ENCODE data around the gene NLRP13. TPM values are rescaled to one million over a fixed set of nuclear protein-coding genes. Genes with fewer than 3 reads are reported as not detected.
"Not testable (repeated sequence)": the region's sequence is repeated elsewhere in the genome, so short reads cannot be mapped to it uniquely, and the experiment has no call there.

The NLRP13 gene, protein sequence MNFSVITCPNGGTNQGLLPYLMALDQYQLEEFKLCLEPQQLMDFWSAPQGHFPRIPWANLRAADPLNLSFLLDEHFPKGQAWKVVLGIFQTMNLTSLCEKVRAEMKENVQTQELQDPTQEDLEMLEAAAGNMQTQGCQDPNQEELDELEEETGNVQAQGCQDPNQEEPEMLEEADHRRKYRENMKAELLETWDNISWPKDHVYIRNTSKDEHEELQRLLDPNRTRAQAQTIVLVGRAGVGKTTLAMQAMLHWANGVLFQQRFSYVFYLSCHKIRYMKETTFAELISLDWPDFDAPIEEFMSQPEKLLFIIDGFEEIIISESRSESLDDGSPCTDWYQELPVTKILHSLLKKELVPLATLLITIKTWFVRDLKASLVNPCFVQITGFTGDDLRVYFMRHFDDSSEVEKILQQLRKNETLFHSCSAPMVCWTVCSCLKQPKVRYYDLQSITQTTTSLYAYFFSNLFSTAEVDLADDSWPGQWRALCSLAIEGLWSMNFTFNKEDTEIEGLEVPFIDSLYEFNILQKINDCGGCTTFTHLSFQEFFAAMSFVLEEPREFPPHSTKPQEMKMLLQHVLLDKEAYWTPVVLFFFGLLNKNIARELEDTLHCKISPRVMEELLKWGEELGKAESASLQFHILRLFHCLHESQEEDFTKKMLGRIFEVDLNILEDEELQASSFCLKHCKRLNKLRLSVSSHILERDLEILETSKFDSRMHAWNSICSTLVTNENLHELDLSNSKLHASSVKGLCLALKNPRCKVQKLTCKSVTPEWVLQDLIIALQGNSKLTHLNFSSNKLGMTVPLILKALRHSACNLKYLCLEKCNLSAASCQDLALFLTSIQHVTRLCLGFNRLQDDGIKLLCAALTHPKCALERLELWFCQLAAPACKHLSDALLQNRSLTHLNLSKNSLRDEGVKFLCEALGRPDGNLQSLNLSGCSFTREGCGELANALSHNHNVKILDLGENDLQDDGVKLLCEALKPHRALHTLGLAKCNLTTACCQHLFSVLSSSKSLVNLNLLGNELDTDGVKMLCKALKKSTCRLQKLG
- under 0.01 TPM for total RNA-seq

DNA sequence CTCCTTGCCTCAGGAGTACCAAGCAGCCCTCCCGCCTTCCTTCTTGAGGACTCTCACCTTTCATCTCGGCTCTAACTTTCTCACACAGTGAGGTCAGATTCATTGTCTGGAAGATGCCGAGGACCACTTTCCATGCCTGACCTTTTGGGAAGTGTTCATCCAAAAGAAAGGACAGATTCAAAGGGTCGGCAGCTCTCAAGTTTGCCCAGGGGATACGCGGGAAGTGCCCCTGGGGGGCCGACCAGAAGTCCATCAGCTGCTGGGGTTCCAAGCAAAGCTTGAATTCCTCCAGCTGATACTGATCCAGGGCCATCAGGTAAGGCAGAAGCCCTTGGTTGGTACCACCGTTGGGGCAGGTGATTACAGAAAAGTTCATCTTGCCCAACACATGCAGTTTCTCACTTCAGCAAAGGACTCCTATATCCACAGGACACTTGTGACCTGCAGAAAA, at the start of gene NLRP13:
Gene NLRP13, minus strand, starts transcription at position 401 of the 451 bp plus-strand sequence. Its CDS starts 25 bp downstream, at position 376.
- Histone ChIP-seq H3K4me3 (ENCODE audit: low read length) (no peak within 1 kb of the TSS), H3K27me3 (ENCODE audit: insufficient read depth, low read length) (no peaks in the 10 kb centered on the region), H3K4me1 (ENCODE audit: insufficient read depth, low read length) (no peaks in the 10 kb centered on the region), H3K9me3 (ENCODE audit: low read depth, low read length) (no peaks in the 10 kb centered on the region)

- H3K4me3 ChIP-seq (ENCODE audit: low read length), result no peak overlapping the region
Measured at GRCh38 chr19:55980415-55980814, 48.3 kb upstream of the NLRP13 start.

GRCh38 chr19:55973982-55974381, 41.8 kb upstream of the NLRP13 start:
- H3K4me3 ChIP-seq (ENCODE audit: low read length), result no peak overlapping the region
- no peaks in the 10 kb centered on the region for H3K4me1 ChIP-seq (ENCODE audit: insufficient read depth, low read length)
- H3K27me3 ChIP-seq (ENCODE audit: insufficient read depth, low read length), result no peaks in the 10 kb centered on the region
- no peaks in the 10 kb centered on the region for H3K9me3 ChIP-seq (ENCODE audit: low read depth, low read length)

More at GRCh38 chr19:55980415-55980814, 48.3 kb upstream of the NLRP13 start:
- Histone ChIP-seq H3K4me1 (ENCODE audit: insufficient read depth, low read length) (no peaks in the 10 kb centered on the region), H3K9me3 (ENCODE audit: low read depth, low read length) (no peaks in the 10 kb centered on the region), H3K27me3 (ENCODE audit: insufficient read depth, low read length) (no peaks in the 10 kb centered on the region)

DNA sequence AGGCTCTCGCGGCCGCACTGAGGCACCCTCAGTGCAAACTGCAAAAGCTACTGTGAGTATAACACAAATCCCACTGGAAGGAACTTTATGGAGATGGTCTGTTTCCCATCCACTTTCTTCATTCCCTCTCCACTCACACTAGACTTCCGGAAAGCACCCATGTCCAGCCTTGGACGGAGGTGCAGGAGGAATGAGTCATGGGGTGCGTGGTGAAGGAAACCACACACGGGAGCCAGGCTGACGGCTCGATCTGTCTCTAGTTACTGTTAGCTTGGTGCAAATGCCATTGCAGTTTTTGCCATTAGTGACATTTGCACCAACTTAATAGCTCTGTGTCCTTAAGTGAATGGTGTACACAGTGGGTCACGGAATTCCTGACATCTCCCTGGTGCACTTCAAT, 30.1 kb upstream of the NLRP13 start:
- Histone ChIP-seq H3K9me3 (ENCODE audit: low read depth, low read length) (no peaks in the 10 kb centered on the region), H3K4me1 (ENCODE audit: insufficient read depth, low read length) (no peaks in the 10 kb centered on the region), H3K27me3 (ENCODE audit: insufficient read depth, low read length) (no peaks in the 10 kb centered on the region), H3K4me3 (ENCODE audit: low read length) (no peak overlapping the region)

DNA sequence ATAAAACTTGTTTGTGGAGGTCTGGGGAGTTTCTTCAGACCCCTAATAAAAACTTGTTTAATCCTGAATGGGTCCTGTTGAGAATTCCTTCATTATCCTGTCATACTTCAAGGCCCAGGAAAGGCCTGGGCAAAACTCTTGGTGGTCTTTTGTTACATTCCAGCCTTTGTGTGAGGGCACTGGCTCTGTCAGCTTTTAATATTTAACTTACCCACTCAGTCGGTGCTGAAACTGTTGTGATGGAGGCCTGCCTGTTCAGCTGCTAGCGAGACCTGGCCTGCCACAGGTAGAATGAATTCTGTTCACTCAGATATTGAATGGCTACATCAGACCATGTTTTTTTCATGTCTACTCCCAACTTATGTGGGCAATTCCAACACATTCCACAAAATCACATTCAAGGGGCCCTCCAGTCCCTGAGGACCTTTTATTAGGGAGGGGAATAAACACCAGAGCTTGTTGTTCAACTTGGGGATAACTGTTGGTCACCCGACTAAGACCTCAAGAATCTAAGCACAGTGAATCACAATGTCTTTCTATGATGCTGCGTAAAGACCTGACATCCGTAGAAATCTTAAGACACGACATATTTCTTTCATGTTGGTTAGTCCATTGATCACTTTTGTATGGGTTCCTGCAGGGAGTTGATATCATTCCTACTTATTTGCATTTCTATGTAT, 28.0 kb upstream of the NLRP13 start:
- H3K27me3 ChIP-seq (ENCODE audit: insufficient read depth, low read length), result no peaks in the 10 kb centered on the region
- H3K9me3 ChIP-seq (ENCODE audit: low read depth, low read length), result no peaks in the 10 kb centered on the region
- H3K4me3 ChIP-seq (ENCODE audit: low read length), result no peak overlapping the region
- H3K4me1 ChIP-seq (ENCODE audit: insufficient read depth, low read length), result no peaks in the 10 kb centered on the region

- no peaks in the 10 kb centered on the region for H3K9me3 ChIP-seq (ENCODE audit: low read depth, low read length)
- H3K27me3 ChIP-seq (ENCODE audit: insufficient read depth, low read length), result no peaks in the 10 kb centered on the region
- H3K4me3 ChIP-seq (ENCODE audit: low read length), result no peak overlapping the region
- H3K4me1 ChIP-seq (ENCODE audit: insufficient read depth, low read length), result no peaks in the 10 kb centered on the region
Measured at GRCh38 chr19:55958356-55958755, 26.2 kb upstream of the NLRP13 start.

- Histone ChIP-seq H3K4me1 (ENCODE audit: insufficient read depth, low read length) (no peaks in the 10 kb centered on the region), H3K27me3 (ENCODE audit: insufficient read depth, low read length) (no peaks in the 10 kb centered on the region), H3K9me3 (ENCODE audit: low read depth, low read length) (no peaks in the 10 kb centered on the region), H3K4me3 (ENCODE audit: low read length) (no peak overlapping the region)
Measured at GRCh38 chr19:55956431-55956830, 24.3 kb upstream of the NLRP13 start.

DNA sequence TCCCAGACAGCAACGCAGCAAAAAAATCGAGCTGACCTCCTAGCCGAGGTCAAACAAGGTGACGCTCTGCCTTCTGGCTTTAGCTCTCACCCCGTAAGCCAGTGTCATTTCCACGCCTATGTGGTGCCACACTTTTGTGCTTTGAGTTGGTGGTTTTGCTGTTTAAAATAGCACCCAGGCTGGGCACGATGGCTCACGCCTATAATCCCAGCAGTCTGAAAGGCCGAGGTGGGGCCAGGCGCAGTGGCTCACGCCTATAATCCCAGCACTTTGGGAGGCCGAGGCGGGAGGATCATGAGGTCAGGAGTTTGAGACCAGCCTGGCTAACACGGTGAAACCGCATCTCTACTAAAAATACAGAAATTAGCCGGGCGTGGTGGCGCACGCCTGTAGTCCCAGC, 18.4 kb upstream of the NLRP13 start:
- not testable (repeated sequence) for H3K27me3 ChIP-seq (ENCODE audit: insufficient read depth, low read length); H3K4me3 ChIP-seq (ENCODE audit: low read length); H3K9me3 ChIP-seq (ENCODE audit: low read depth, low read length); H3K4me1 ChIP-seq (ENCODE audit: insufficient read depth, low read length)

GRCh38 chr19:55947532-55947931, 15.4 kb upstream of the NLRP13 start, which contains the start of gene NLRP8:
TSS of gene NLRP8 (plus strand) at chr19:55947832.
- Histone ChIP-seq H3K9me3 (ENCODE audit: low read depth, low read length) (no peaks in the 10 kb centered on the region), H3K4me1 (ENCODE audit: insufficient read depth, low read length) (no peaks in the 10 kb centered on the region), H3K4me3 (ENCODE audit: low read length) (no peak within 1 kb of the TSS), H3K27me3 (ENCODE audit: insufficient read depth, low read length) (no peaks in the 10 kb centered on the region)

GRCh38 chr19:55940306-55940705, 8.2 kb upstream of the NLRP13 start:
- Histone ChIP-seq H3K9me3 (ENCODE audit: low read depth, low read length) (no peaks in the 10 kb centered on the region), H3K27me3 (ENCODE audit: insufficient read depth, low read length) (no peaks in the 10 kb centered on the region), H3K4me3 (ENCODE audit: low read length) (no peak overlapping the region), H3K4me1 (ENCODE audit: insufficient read depth, low read length) (no peaks in the 10 kb centered on the region)

DNA sequence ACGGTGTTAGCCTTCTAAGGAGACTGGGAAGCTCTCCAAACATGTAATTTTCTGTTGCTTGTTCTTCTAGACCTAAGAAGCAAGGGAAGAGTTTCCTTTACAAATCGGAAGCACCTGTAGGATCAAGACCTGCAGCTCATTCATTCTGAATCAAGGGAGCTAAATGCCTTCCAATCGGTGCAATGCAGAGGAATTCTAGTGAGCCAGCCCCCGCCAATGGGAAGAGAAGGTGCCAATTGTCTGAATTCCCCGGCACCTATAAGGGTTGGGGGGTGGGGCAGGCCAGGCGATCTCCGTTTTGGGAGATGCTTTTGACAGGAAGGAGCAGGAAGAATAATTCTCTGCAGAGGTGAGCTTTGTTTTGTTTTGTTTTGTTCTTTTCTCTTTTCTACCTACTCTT, 7.1 kb upstream of the NLRP13 start:
- Histone ChIP-seq H3K27me3 (ENCODE audit: insufficient read depth, low read length) (no peaks in the 10 kb centered on the region), H3K4me1 (ENCODE audit: insufficient read depth, low read length) (no peaks in the 10 kb centered on the region), H3K4me3 (ENCODE audit: low read length) (no peak overlapping the region), H3K9me3 (ENCODE audit: low read depth, low read length) (no peaks in the 10 kb centered on the region)

DNA sequence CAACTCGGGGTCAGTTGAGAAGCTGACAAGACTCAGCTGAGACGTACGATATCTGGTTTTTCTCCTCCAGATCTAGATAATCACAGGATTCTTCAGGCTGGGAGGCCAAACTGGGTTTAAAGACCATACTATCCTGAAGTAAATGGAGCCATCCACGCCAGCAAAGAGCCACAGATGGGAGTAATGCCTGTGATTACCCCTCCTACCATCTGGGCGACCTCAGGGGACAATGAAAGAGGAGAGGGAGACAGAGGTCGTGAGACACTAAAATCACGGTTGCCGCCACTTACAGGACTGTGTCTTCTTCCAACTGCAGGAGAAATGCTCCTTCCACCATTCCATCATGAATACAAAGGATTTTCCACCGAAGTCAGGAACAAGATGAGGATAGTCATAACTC, 3.1 kb upstream of the NLRP13 start:
- H3K4me3 ChIP-seq (ENCODE audit: low read length), result no peak overlapping the region
- no peaks in the 10 kb centered on the region for H3K9me3 ChIP-seq (ENCODE audit: low read depth, low read length)
- no peaks in the 10 kb centered on the region for H3K4me1 ChIP-seq (ENCODE audit: insufficient read depth, low read length)
- no peaks in the 10 kb centered on the region for H3K27me3 ChIP-seq (ENCODE audit: insufficient read depth, low read length)

GRCh38 chr19:55930996-55931515, 1.1 kb downstream of the NLRP13 start:
- no peaks in the 10 kb centered on the region for H3K9me3 ChIP-seq (ENCODE audit: low read depth, low read length)
- H3K4me1 ChIP-seq (ENCODE audit: insufficient read depth, low read length), result no peaks in the 10 kb centered on the region
- H3K4me3 ChIP-seq (ENCODE audit: low read length), result no peak overlapping the region
- no peaks in the 10 kb centered on the region for H3K27me3 ChIP-seq (ENCODE audit: insufficient read depth, low read length)

DNA sequence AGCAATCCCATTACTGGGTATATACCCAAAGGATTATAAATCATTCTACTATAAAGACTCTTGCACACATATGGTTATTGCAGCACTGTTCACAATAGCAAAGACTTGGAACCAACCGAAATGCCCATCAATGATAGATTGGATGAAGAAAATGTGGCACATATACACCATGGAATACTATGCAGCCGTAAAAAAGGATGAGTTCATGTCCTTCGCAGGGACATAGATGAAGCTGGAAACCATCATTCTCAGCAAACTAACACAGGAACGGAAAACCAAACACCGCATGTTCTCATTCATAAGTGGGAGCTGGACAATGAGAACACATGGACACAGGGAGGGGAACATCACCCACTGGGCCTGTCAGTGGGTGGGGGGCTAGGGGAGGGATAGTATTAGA, 2.9 kb downstream of the NLRP13 start:
- not testable (repeated sequence) for H3K4me3 ChIP-seq (ENCODE audit: low read length); H3K4me1 ChIP-seq (ENCODE audit: insufficient read depth, low read length); H3K9me3 ChIP-seq (ENCODE audit: low read depth, low read length); H3K27me3 ChIP-seq (ENCODE audit: insufficient read depth, low read length)

Measured in mononuclear cell (primary cell).